GM12873 (cell line): ENCODE measurements around the gene HSPA2.

Experiments
- CTCF ChIP-seq: IDR thresholded peaks from 2 replicates; pipeline ENCODE4 v1.5.1; 2012; ENCODE audit warnings: low read depth, mild to moderate bottlenecking, moderate library complexity, low read length, control low read depth; ENCODE audit not compliant: insufficient read depth; ENCODE audit errors: missing control alignments

HSPA2 gene

GRCh38 chr14:64541972-64542835, 1.7 kb downstream of the HSPA2 start:
- no peak for TF ChIP-seq CTCF

GRCh38 chr14:64542836-64543201, 2.3 kb downstream of the HSPA2 start:
- TF ChIP-seq CTCF: no peak

- no peak for TF ChIP-seq CTCF
Measured at GRCh38 chr14:64544607-64545312, 4.2 kb downstream of the HSPA2 start.

GRCh38 chr14:64549016-64549415, 8.5 kb downstream of the HSPA2 start:
- TF ChIP-seq CTCF: no peak

GRCh38 chr14:64549791-64550620, 9.5 kb downstream of the HSPA2 start, which contains the start of gene PPP1R36:
Gene PPP1R36, plus strand, starts transcription at chr14:64549961. Its CDS starts 37 bp downstream, at chr14:64549998.
- no peak for TF ChIP-seq CTCF

- no peak for TF ChIP-seq CTCF
Measured at GRCh38 chr14:64550621-64551333, 10.2 kb downstream of the HSPA2 start.

GRCh38 chr14:64554556-64554955, 14.0 kb downstream of the HSPA2 start:
- TF ChIP-seq CTCF: no peak
